Iris pigment epithelial cell (primary cell): ENCODE data around the gene SAFB2.

Experiments used
- DNase-seq: peaks from one replicate; pipeline ENCODE4 v3.0.0-alpha.2; 2011; ENCODE audit warnings: low read depth

The SAFB2 gene

DNA sequence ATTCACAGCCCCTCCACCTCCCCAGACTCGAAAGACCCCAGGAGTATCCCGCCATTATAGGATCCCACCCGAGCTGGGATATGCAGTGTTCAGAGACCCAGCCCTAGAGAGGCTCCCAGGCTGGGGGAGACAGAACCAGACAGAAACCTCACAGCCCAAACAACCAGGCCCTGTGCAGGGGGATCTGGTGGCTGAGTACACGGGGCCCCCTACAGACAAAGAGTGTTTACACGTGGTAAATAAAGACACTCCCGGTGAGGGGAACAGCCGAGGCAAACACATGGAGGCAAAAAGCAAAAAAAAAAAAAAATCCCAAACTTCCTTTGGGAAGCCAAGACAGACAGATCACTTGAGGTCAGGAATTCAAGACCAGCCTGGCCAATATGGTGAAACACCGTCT, 79.9 kb downstream of the SAFB2 start:
- no peak for DNase-seq

DNA sequence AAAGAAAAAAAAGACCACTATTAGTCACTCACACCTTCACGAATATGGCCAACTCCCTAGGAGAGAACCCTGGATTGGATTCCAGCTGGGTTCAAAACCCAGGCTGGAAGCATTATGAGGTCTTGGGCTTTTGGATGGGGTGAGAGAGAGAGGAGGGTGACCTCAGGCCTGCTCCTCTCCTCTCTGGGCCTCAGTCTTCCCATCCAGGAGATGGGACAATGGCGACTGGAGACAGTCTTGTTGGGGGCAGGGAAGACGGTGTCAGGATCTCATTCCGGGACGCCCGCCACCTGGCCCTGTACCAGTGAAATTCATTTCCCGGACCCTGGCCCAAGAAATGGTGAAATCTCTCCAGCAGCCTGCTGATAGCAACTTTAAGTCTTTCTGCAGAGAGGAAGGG, 81.1 kb downstream of the SAFB2 start:
- no peak for DNase-seq

GRCh38 chr19:5540208-5540607, 82.4 kb downstream of the SAFB2 start:
- DNase-seq = no peak

- DNase-seq = no peak
Observed at GRCh38 chr19:5537870-5538269, 84.7 kb downstream of the SAFB2 start.
